ENCODE measurements around the gene HYAL1.

Gene HYAL1

DNA sequence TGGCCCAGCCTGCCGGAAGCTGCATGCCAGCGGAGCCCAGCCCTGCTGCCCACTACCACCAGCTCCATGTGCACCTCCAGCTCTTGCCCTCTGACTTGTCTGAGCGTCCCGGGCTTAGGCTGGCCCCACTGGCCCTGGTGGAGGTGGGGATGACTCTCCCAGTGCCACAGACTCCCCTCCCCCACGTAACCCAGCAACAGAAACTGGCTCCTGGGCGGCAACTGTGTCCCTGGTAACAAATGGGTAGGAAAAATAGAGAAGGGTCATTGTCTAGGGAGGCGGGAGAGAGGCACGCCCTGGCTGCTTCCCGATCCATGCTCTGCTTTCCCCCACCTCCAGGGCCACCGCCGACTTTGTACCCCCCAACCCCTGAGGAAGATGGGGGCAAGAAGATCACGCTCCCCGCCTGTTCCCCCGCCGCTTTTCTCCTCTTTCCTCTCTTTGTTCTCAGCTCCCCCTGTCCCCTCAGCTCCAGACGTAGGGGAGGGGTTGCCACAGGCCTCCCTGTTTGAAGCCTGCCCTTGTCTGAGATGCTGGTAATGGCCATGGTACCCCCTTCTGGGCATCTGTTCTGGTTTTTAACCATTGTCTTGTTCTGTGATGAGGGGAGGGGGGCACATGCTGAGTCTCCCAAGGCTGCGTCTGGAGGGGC lies 45.2 kb downstream of the HYAL1 start:
- DNase-seq: no peak

- peak; percentile 50 for DNase-seq
Observed at GRCh38 chr3:50256978-50257890, 46.1 kb downstream of the HYAL1 start.

DNA sequence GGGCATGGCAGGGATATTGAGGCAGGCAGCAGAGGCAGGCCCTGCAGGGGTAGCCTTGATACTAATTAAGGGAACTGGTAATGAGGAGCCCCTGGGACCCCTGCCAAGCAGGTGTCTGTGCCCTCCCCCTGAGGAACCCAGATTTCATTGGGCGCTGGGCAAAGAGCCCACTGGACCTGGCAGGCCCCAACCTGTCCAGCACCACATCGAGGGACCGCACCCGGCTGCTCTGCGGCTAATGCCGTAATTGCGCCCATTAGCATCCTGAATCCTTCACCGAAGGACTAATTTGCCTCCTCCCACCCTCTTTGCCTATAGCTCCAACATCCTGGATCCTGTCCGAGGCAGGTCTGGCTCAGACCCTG lies 48.1 kb downstream of the HYAL1 start:
- no peak for DNase-seq

DNA sequence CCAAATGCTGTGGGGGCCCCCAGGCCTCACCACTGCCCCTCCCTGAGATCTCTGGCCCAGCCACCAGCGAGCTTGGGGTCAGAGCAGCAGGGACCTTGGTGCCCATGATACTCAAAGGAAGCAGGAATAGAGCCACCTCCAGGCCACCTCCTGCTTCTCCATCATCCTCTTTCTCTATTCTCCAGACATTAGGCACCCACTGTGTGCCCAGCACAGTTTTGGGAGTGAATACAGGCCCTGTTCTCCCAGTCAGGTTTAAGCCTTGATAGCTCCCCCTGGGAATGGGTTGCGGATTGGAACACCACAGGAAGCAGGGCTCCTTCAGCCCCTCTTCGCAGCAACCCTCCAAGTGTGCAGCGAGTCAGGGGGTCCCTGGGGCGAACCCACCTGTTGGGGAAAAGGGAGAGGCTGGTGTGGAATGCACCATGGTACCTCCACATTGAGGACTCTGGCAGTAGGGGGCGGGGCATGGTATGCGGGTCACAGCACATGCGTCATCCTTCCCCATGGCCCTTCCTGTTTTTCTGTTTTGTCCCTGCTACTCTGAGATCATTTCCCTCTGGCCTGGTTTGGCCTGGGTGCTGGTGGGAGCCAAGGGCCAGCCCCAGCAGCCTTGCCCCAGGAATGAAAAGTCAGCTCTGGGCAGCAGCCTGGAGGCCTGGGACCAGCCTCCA lies 48.7 kb downstream of the HYAL1 start:
- no peak for DNase-seq

DNA sequence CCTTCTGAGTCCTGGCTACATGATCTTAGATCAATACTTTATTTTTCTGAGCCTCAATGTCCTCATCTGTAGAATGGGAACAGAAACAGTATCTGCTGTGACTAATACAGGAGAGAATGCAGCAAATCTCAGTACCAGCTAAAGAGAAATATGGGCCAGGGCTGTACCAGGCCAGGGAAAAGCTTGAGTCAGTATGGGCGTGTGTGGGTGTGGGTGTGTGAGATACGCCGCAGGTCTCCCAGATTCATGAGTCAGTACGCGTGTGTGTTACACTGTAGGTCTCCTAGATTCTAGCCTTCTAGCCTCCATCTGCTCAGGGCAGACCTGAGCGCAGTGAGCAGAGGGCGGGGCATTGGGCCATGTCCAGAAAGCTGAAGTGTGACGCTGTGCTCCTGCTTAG lies 52.2 kb downstream of the HYAL1 start:
- no peak for DNase-seq

DNA sequence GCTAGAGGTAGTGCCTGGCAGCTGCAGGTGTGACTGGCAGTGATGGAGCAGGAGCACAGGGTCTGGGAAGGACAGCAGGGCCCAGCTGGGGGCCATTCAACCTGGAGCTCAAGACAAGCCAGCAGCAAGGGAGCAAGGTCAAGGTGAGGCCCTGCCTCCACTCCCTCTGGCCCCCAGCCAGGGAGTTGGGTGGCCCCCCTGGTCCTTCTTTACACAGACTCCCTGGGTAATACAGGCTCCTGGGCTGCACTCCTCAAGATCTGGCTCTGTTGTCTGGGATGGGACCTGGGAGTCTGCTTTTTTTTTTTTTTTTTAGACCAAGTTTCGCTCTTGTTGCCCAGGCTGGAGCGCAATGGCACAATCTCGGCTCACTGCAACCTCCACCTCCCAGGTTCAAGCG lies 52.9 kb downstream of the HYAL1 start:
- DNase-seq: no peak
